Activated T-cell treated with anti-CD3 and anti-CD28 coated beads, Interleukin-2, amount 50 U/mL, for 24 hours (primary cell): ENCODE data around the gene NELFA.

Experiments
- DNase-seq: peaks from one replicate; pipeline ENCODE4 v3.0.0-alpha.2; 2020
- H3K27ac Mint-ChIP-seq: 2 replicates; pipeline ENCODE4 v1.8.0; 2020; ENCODE audit warnings: mild to moderate bottlenecking, mixed read lengths
- H3K27me3 Mint-ChIP-seq: 2 replicates; pipeline ENCODE4 v1.8.0; 2020; ENCODE audit warnings: mixed read lengths
- H3K36me3 Mint-ChIP-seq: 2 replicates; pipeline ENCODE4 v1.8.0; 2020; ENCODE audit warnings: low read depth, mixed read lengths
- H3K4me1 Mint-ChIP-seq: 2 replicates; pipeline ENCODE4 v1.8.0; 2020; ENCODE audit warnings: low read depth, mixed read lengths
- H3K4me3 Mint-ChIP-seq: 2 replicates; pipeline ENCODE4 v1.8.0; 2020; ENCODE audit warnings: mild to moderate bottlenecking, moderate library complexity, mixed read lengths
- H3K9me3 Mint-ChIP-seq: 2 replicates; pipeline ENCODE4 v1.8.0; 2020; ENCODE audit warnings: mixed read lengths

The NELFA gene

GRCh38 chr4:1938027-1938426 is 70.7 kb downstream of the NELFA start:
- peak overlapping the region; percentile 29 for H3K27ac Mint-ChIP-seq
- no peak for DNase-seq
- peaks cover 84% of the 10 kb centered on the region for H3K36me3 Mint-ChIP-seq
- H3K9me3 Mint-ChIP-seq = no peaks in the 10 kb centered on the region
- no peaks in the 10 kb centered on the region for H3K27me3 Mint-ChIP-seq
- no peaks in the 10 kb centered on the region for H3K4me1 Mint-ChIP-seq
- no peak overlapping the region for H3K4me3 Mint-ChIP-seq

GRCh38 chr4:1937550-1937949 is 71.2 kb downstream of the NELFA start:
- Mint-ChIP-seq H3K9me3 (no peaks in the 10 kb centered on the region), H3K27me3 (no peaks in the 10 kb centered on the region), H3K27ac (peak overlapping the region; percentile 29), H3K4me3 (no peak overlapping the region), H3K4me1 (no peaks in the 10 kb centered on the region), H3K36me3 (peaks cover 84% of the 10 kb centered on the region)
- no peak for DNase-seq

- Mint-ChIP-seq H3K27ac (no peak overlapping the region), H3K27me3 (no peaks in the 10 kb centered on the region), H3K36me3 (peaks cover 86% of the 10 kb centered on the region), H3K4me1 (no peaks in the 10 kb centered on the region), H3K4me3 (no peak overlapping the region), H3K9me3 (no peaks in the 10 kb centered on the region)
- no peak for DNase-seq
These were observed 75.1 kb downstream of the NELFA start for GRCh38 chr4:1933700-1934099.

- Mint-ChIP-seq H3K4me1 (no peaks in the 10 kb centered on the region), H3K4me3 (no peak overlapping the region), H3K27ac (peak overlapping the region; percentile 8), H3K36me3 (peaks cover 86% of the 10 kb centered on the region), H3K27me3 (no peaks in the 10 kb centered on the region), H3K9me3 (no peaks in the 10 kb centered on the region)
- DNase-seq = no peak
These were observed 76.0 kb downstream of the NELFA start for GRCh38 chr4:1932736-1933135.
